A549 (cell line): ENCODE data around the gene RPN2. TPM values are rescaled to one million over a fixed set of nuclear protein-coding genes. Genes with fewer than 3 reads are reported as not detected.

ENCODE experiments used
- ATAC-seq, 2 experiments: fragments of 200-7000 bp in 1 of 2; fragments of >200 bp in 1 of 2; cut with Nextera tagmentation in 1 of 2; cut with Tn5 transposase in 1 of 2; 3 replicates each; pipeline versions ENCODE4 v1.8.0 to v1.9.1; 2018 to 2020; ENCODE audit warnings: mild to moderate bottlenecking in 1 of 2, moderate library complexity in 1 of 2
- CTCF ChIA-PET: fragments of 300-600 bp; sonication (Branson Sonifier 250); formaldehyde crosslinking; extraction: SDS; loops from one replicate; lab custom pipeline; 2021; ENCODE audit warnings: antibody characterized with exemption, inconsistent platforms; lab: Yijun Ruan, JAX
- POLR2A ChIA-PET: fragments of 350-600 bp; formaldehyde crosslinking; extraction: SDS; loops from one replicate; lab custom pipeline; 2021; ENCODE audit warnings: antibody characterized with exemption, inconsistent platforms; lab: Yijun Ruan, JAX
- DNase-seq, 2 experiments: peaks; one replicate each; pipeline versions ENCODE4 v3.0.0 to v3.0.0-alpha.2; 2011 to 2016; ENCODE audit warnings: low read depth in 1 of 2, low spot score in 1 of 2
- FAIRE-seq: peaks from 2 replicates; lab custom pipeline; 2011; peaks lifted over from hg19 to GRCh38; lab: Jason Lieb, UNC
- H3K27ac ChIP-seq, 2 experiments: fragments of >200 bp; sonication (Bioruptor Twin); formaldehyde crosslinking; 3 replicates each; pipeline ENCODE4 v1.5.1; 2016 to 2017
- H3K4me1 ChIP-seq: fragments of >200 bp; sonication (Bioruptor Twin); formaldehyde crosslinking; 3 replicates; pipeline ENCODE4 v1.6.1; 2016
- H3K4me2 ChIP-seq: fragments of >200 bp; sonication (Bioruptor Twin); formaldehyde crosslinking; 3 replicates; pipeline ENCODE4 v1.6.1; 2016
- H3K4me3 ChIP-seq: fragments of >200 bp; sonication (Bioruptor Twin); formaldehyde crosslinking; 3 replicates; pipeline ENCODE4 v1.5.1; 2016
- H3K9me3 ChIP-seq: fragments of >200 bp; sonication (Bioruptor Twin); formaldehyde crosslinking; 3 replicates; pipeline ENCODE4 v1.6.1; 2016
- CBX2 ChIP-seq: fragments of 200-600 bp; sonication (generic); IDR thresholded peaks from 2 replicates; pipeline ENCODE4 v1.6.1; 2016; ENCODE audit warnings: low read depth, mild to moderate bottlenecking, borderline replicate concordance
- CHD4 ChIP-seq: fragments of 200-600 bp; sonication (generic); IDR thresholded peaks from 2 replicates; pipeline ENCODE4 v1.6.1; 2016; ENCODE audit warnings: antibody characterized with exemption, mild to moderate bottlenecking, borderline replicate concordance
- EHF ChIP-seq: fragments of 250-450 bp; sonication (Bioruptor Pico); IDR thresholded peaks from 2 replicates; pipeline ENCODE4 v1.5.0; 2020; ENCODE audit warnings: mild to moderate bottlenecking
- EP300 ChIP-seq, 2 experiments: fragments of >200 bp; sonication (Bioruptor Twin); formaldehyde crosslinking; IDR thresholded peaks; 2 replicates in 1 of 2; 3 replicates in 1 of 2; pipeline ENCODE4 v1.6.1; 2016 to 2017
- ESRRA ChIP-seq: fragments of 150-350 bp; IDR thresholded peaks from 2 replicates; pipeline ENCODE4 v1.6.1; 2014; ENCODE audit warnings: mild to moderate bottlenecking, low read length, borderline replicate concordance
- FOSL2 ChIP-seq, 2 experiments: fragments of 450-650 bp in 1 of 2; fragments of >200 bp in 1 of 2; sonication (Bioruptor Twin) in 1 of 2; formaldehyde crosslinking; IDR thresholded peaks; 2 replicates each; pipeline versions ENCODE4 v1.5.0 to v1.6.1; 2016 to 2020; ENCODE audit warnings: mild to moderate bottlenecking in 1 of 2, moderate library complexity in 1 of 2
- GATA3 ChIP-seq: IDR thresholded peaks from 2 replicates; pipeline ENCODE4 v1.6.1; 2012; ENCODE audit warnings: borderline replicate concordance
- HMGXB4 ChIP-seq: fragments of 250-450 bp; sonication (Bioruptor Pico); IDR thresholded peaks from 2 replicates; pipeline ENCODE4 v1.5.0; 2021; ENCODE audit warnings: mild to moderate bottlenecking, moderate library complexity, borderline replicate concordance
- KDM1A ChIP-seq: fragments of 200-600 bp; sonication (generic); IDR thresholded peaks from 2 replicates; pipeline ENCODE4 v1.6.1; 2016; ENCODE audit warnings: low read depth, mild to moderate bottlenecking
- KDM5A ChIP-seq: fragments of 200-600 bp; sonication (generic); IDR thresholded peaks from 2 replicates; pipeline ENCODE4 v1.6.1; 2016; ENCODE audit warnings: antibody characterized with exemption, mild to moderate bottlenecking
- MAFK ChIP-seq: fragments of 450-650 bp; IDR thresholded peaks from 2 replicates; pipeline ENCODE4 v1.6.1; 2014; ENCODE audit not compliant: partially characterized antibody
- NR3C1 ChIP-seq: fragments of >200 bp; sonication (Bioruptor Twin); formaldehyde crosslinking; IDR thresholded peaks from 3 replicates; pipeline ENCODE4 v1.6.1; 2017
- PHF8 ChIP-seq: fragments of 200-600 bp; sonication (generic); IDR thresholded peaks from 2 replicates; pipeline ENCODE4 v1.6.1; 2016; ENCODE audit warnings: low read depth, mild to moderate bottlenecking, antibody characterized with exemption, moderate library complexity, borderline replicate concordance
- POLR2A ChIP-seq: IDR thresholded peaks from 2 replicates; pipeline ENCODE4 v1.6.1; 2012; ENCODE audit warnings: mild to moderate bottlenecking, low read length
- RAD21 ChIP-seq, 2 experiments: fragments of >200 bp in 1 of 2; sonication (Bioruptor Twin) in 1 of 2; formaldehyde crosslinking in 1 of 2; IDR thresholded peaks in 1 of 2; conservative IDR thresholded peaks in 1 of 2; 2 replicates in 1 of 2; 3 replicates in 1 of 2; pipeline ENCODE4 v1.6.1; 2012 to 2018; ENCODE audit warnings: inconsistent platforms in 1 of 2
- REST ChIP-seq: fragments of 200-600 bp; sonication (generic); IDR thresholded peaks from 2 replicates; pipeline ENCODE4 v1.6.1; 2016; ENCODE audit warnings: antibody characterized with exemption, mild to moderate bottlenecking, moderate library complexity
- RNF2 ChIP-seq: fragments of 200-600 bp; sonication (generic); IDR thresholded peaks from 2 replicates; pipeline ENCODE4 v1.6.1; 2016; ENCODE audit warnings: low read depth, mild to moderate bottlenecking, antibody characterized with exemption, moderate library complexity, borderline replicate concordance
- SMC3 ChIP-seq: fragments of >200 bp; sonication (Bioruptor Twin); formaldehyde crosslinking; IDR thresholded peaks from 3 replicates; pipeline ENCODE4 v1.6.1; 2018; ENCODE audit warnings: inconsistent platforms
- WGBS: methylation state at CpG from one replicate; pipeline ENCODE4 v1.1.6; 2017; ENCODE audit errors: missing lambda C conversion rate; 5-methylcytosine and 5-hydroxymethylcytosine counted together
- polyA plus RNA-seq, 4 experiments: library from polyadenylated mRNA; depleted of rRNA in 3 of 4; stranded (reverse); fragments of >200 nt; fragmentation: RNase III in 1 of 4; extraction: RNeasy Plus Mini Kit Qiagen cat#74134 plus additional on column Dnase treatment in 1 of 4; gene quantifications; 2 replicates in 3 of 4; 3 replicates in 1 of 4; pipeline ENCODE4 v1.2.3, GENCODE V29; 2011 to 2017

Gene RPN2
- polyA plus RNA-seq, 2 of the 4 experiments (the other 2 are of a cell fraction), result 282 to 391 TPM

GRCh38 chr20:37189416-37190016, 10.4 kb downstream of the RPN2 start:
- H3K27ac ChIP-seq, result no peak overlapping the region
- no peak for ATAC-seq
- POLR2A ChIA-PET, result interaction anchor here (1.0 kb wide), 1 partner anchor 11 kb away, joined by 3 read pairs; the partner anchor contains the start of genes MROH8 and RPN2
- CTCF ChIA-PET, result interaction anchor here (5.0 to 10.1 kb wide), 5 partner anchors 7 to 342 kb away, joined by 24 to 120 read pairs (median 51); partner anchors contain the start of genes BLCAP, MROH8 and RPN2
- TF ChIP-seq SMC3 (no peak), PHF8 (no peak), GATA3 (no peak), CHD4 (no peak), FOSL2 (IDR thresholded peaks at IDR 0.05) (no peak), FOSL2 (CRISPR knock-in tag; IDR thresholded peaks at IDR 0.05) (no peak), REST (no peak), RAD21 (conservative IDR thresholded peaks at IDR 0.05 in 1 of 2, IDR thresholded peaks at IDR 0.05 in 1 of 2) (no peak)
- H3K4me2 ChIP-seq, result no peak overlapping the region
- no peaks in the 10 kb centered on the region for H3K9me3 ChIP-seq
- peaks cover 3% of the 10 kb centered on the region; the same call in 1 of the 3 replicates for H3K4me1 ChIP-seq
- no peak overlapping the region for H3K4me3 ChIP-seq
- WGBS, result 76% methylated on average over 6 of the region's 6 CpGs
- no peak for DNase-seq
- FAIRE-seq, result no peak

- FAIRE-seq (no peak), ATAC-seq (no peak), DNase-seq (no peak)
- Histone ChIP-seq H3K27ac (no peak overlapping the region), H3K4me3 (no peak overlapping the region), H3K4me2 (no peak overlapping the region), H3K9me3 (no peaks in the 10 kb centered on the region), H3K4me1 (peaks cover 3% of the 10 kb centered on the region; the same call in 1 of the 3 replicates)
- no peak for TF ChIP-seq RNF2
- TF ChIP-seq HMGXB4, result no peak
- no peak for TF ChIP-seq EP300 (IDR thresholded peaks at IDR 0.05)
- TF ChIP-seq KDM1A, result no peak
- TF ChIP-seq ESRRA, result no peak
- TF ChIP-seq NR3C1, result no peak
- TF ChIP-seq EHF, result no peak
- TF ChIP-seq CBX2, result no peak
- no peak for TF ChIP-seq KDM5A
- no peak for TF ChIP-seq MAFK
- no peak for TF ChIP-seq POLR2A
- WGBS, result 81% methylated on average over 9 of the region's 9 CpGs
- ChIA-PET CTCF (interaction anchor here (1.0 to 10.1 kb wide), 8 partner anchors 8 to 341 kb away, joined by 3 to 120 read pairs (median 28); partner anchors contain the start of genes BLCAP, MROH8 and RPN2), POLR2A (no interaction called here)
These were observed 11.4 kb downstream of the RPN2 start for GRCh38 chr20:37190354-37191112.
